Astrocyte (in vitro differentiated cells and primary cell): Measurements from ENCODE around the gene WNT5B. TPM values are rescaled to one million over a fixed set of nuclear protein-coding genes. Genes with fewer than 3 reads are reported as not detected.

Experiments used
- DNase-seq: peaks from one replicate; pipeline ENCODE4 v3.0.0-alpha.2; 2010; ENCODE audit warnings: low read depth
- FAIRE-seq: peaks from 2 replicates; lab custom pipeline; 2011; peaks lifted over from hg19 to GRCh38; lab: Jason Lieb, UNC
- H2AFZ ChIP-seq: 2 replicates; pipeline ENCODE4 v1.6.0; 2012; ENCODE audit warnings: low read depth, low read length, inconsistent platforms
- H3K27ac ChIP-seq: 2 replicates; pipeline ENCODE4 v1.5.1; 2011; ENCODE audit warnings: low read depth, low read length, inconsistent platforms
- H3K27me3 ChIP-seq: 2 replicates; pipeline ENCODE4 v1.6.0; 2011; ENCODE audit warnings: low read length, inconsistent platforms; ENCODE audit not compliant: insufficient read depth
- H3K36me3 ChIP-seq: 2 replicates; pipeline ENCODE4 v1.5.1; 2011; ENCODE audit warnings: low read length, inconsistent platforms; ENCODE audit not compliant: insufficient read depth
- H3K4me1 ChIP-seq: 2 replicates; pipeline ENCODE4 v1.5.1; 2011; ENCODE audit warnings: low read length, inconsistent platforms; ENCODE audit not compliant: insufficient read depth
- H3K4me2 ChIP-seq: 2 replicates; pipeline ENCODE4 v1.6.0; 2012; ENCODE audit warnings: low read length, inconsistent platforms
- H3K4me3 ChIP-seq: 2 replicates; pipeline ENCODE4 v1.5.1; 2011; ENCODE audit warnings: low read depth, mild to moderate bottlenecking, low read length, inconsistent platforms; ENCODE audit not compliant: insufficient read depth
- H3K79me2 ChIP-seq: 2 replicates; pipeline ENCODE4 v1.6.0; 2012; ENCODE audit warnings: mild to moderate bottlenecking, low read length, inconsistent platforms; ENCODE audit not compliant: insufficient read depth
- H3K9ac ChIP-seq: 2 replicates; pipeline ENCODE4 v1.6.0; 2012; ENCODE audit warnings: mild to moderate bottlenecking, low read length, inconsistent platforms
- H3K9me3 ChIP-seq: 2 replicates; pipeline ENCODE4 v1.5.1; 2012; ENCODE audit warnings: low read depth, mild to moderate bottlenecking, low read length, inconsistent platforms; ENCODE audit not compliant: insufficient read depth
- H4K20me1 ChIP-seq: 2 replicates; pipeline ENCODE4 v1.6.0; 2012; ENCODE audit warnings: low read length, inconsistent platforms; ENCODE audit not compliant: insufficient read depth
- H3K27ac Mint-ChIP-seq: one replicate; pipeline ENCODE4 v1.8.0; 2021; ENCODE audit warnings: mild to moderate bottlenecking, mixed read lengths; ENCODE audit not compliant: unreplicated experiment
- H3K27me3 Mint-ChIP-seq: one replicate; pipeline ENCODE4 v1.8.0; 2021; ENCODE audit warnings: low read depth, mixed read lengths; ENCODE audit not compliant: unreplicated experiment
- H3K36me3 Mint-ChIP-seq: one replicate; pipeline ENCODE4 v1.8.0; 2021; ENCODE audit warnings: low read depth, mixed read lengths; ENCODE audit not compliant: unreplicated experiment
- H3K4me1 Mint-ChIP-seq: one replicate; pipeline ENCODE4 v1.8.0; 2021; ENCODE audit warnings: low read depth, mixed read lengths; ENCODE audit not compliant: unreplicated experiment
- H3K4me3 Mint-ChIP-seq: one replicate; pipeline ENCODE4 v1.8.0; 2021; ENCODE audit warnings: mild to moderate bottlenecking, moderate library complexity, mixed read lengths; ENCODE audit not compliant: unreplicated experiment
- H3K9me3 Mint-ChIP-seq: one replicate; pipeline ENCODE4 v1.8.0; 2021; ENCODE audit warnings: mild to moderate bottlenecking, mixed read lengths; ENCODE audit not compliant: unreplicated experiment
- CTCF ChIP-seq: IDR thresholded peaks from 2 replicates; pipeline ENCODE4 v1.5.1; 2011; ENCODE audit warnings: low read depth, mild to moderate bottlenecking, inconsistent platforms, low read length, moderate library complexity; ENCODE audit not compliant: insufficient read depth
- EZH2 ChIP-seq: IDR thresholded peaks from 2 replicates; pipeline ENCODE4 v1.6.1; 2012; ENCODE audit warnings: mild to moderate bottlenecking, low read length, inconsistent platforms; ENCODE audit not compliant: insufficient read depth
- total RNA-seq: library from RNA; stranded (reverse); gene quantifications from 2 replicates; pipeline ENCODE4 v1.2.1, GENCODE V29; 2021

WNT5B gene
- total RNA-seq, 1 donor from 2014 or later: 110 TPM

- Histone ChIP-seq H3K27me3 (no peaks in the 10 kb centered on the region), H3K79me2 (peaks cover 45% of the 10 kb centered on the region), H3K36me3 (no peaks in the 10 kb centered on the region), H2AFZ (peak within 1 kb of the TSS; percentile 78), H3K27ac (peak within 1 kb of the TSS; percentile 91), H4K20me1 (peaks cover 39% of the 10 kb centered on the region), H3K4me1 (peaks cover 5% of the 10 kb centered on the region), H3K9me3 (no peaks in the 10 kb centered on the region), H3K4me3 (peak within 1 kb of the TSS; percentile 83), H3K4me2 (peak within 1 kb of the TSS; percentile 97), H3K9ac (peak within 1 kb of the TSS; percentile 91)
- TF ChIP-seq CTCF (no peak), EZH2 (no peak)
- Mint-ChIP-seq H3K4me3 (peak within 1 kb of the TSS; percentile 95), H3K4me1 (peaks cover 8% of the 10 kb centered on the region), H3K36me3 (no peaks in the 10 kb centered on the region), H3K27me3 (no peaks in the 10 kb centered on the region), H3K27ac (peak within 1 kb of the TSS; percentile 96), H3K9me3 (no peaks in the 10 kb centered on the region)
- DNase-seq (peak; percentile 92), FAIRE-seq (no peak)
These were observed 61.6 kb downstream of the WNT5B start, which contains the start of gene ADIPOR2 for GRCh38 chr12:1690578-1691122. ADIPOR2 (plus strand) TSS chr12:1691070; CDS start chr12:1754344, 63,274 bp downstream.

GRCh38 chr12:1691123-1692007 is 62.3 kb downstream of the WNT5B start:
- FAIRE-seq: no peak
- Mint-ChIP-seq H3K4me1 (peaks cover 13% of the 10 kb centered on the region), H3K27ac (peak overlapping the region; percentile 78), H3K27me3 (no peaks in the 10 kb centered on the region), H3K4me3 (peak overlapping the region; percentile 92), H3K36me3 (no peaks in the 10 kb centered on the region), H3K9me3 (no peaks in the 10 kb centered on the region)
- Histone ChIP-seq H3K4me2 (peak overlapping the region; percentile 97), H3K79me2 (peaks cover 52% of the 10 kb centered on the region), H3K9me3 (no peaks in the 10 kb centered on the region), H3K4me1 (peaks cover 5% of the 10 kb centered on the region), H3K4me3 (peak overlapping the region; percentile 83), H3K27ac (peak overlapping the region; percentile 85), H3K36me3 (no peaks in the 10 kb centered on the region), H4K20me1 (peaks cover 46% of the 10 kb centered on the region), H2AFZ (peak overlapping the region; percentile 78), H3K9ac (peak overlapping the region; percentile 91), H3K27me3 (no peaks in the 10 kb centered on the region)
- TF ChIP-seq EZH2 (no peak), CTCF (no peak)
- no peak for DNase-seq

- peak overlapping the region; percentile 83 for H3K4me3 ChIP-seq
- H3K9me3 ChIP-seq: no peaks in the 10 kb centered on the region
- H3K79me2 ChIP-seq: peaks cover 61% of the 10 kb centered on the region
- no peak for FAIRE-seq
- Mint-ChIP-seq H3K36me3 (no peaks in the 10 kb centered on the region), H3K9me3 (no peaks in the 10 kb centered on the region), H3K4me3 (peak overlapping the region; percentile 92), H3K27ac (peak overlapping the region; percentile 43), H3K27me3 (no peaks in the 10 kb centered on the region), H3K4me1 (peaks cover 13% of the 10 kb centered on the region)
- H3K36me3 ChIP-seq: no peaks in the 10 kb centered on the region
- H4K20me1 ChIP-seq: peaks cover 54% of the 10 kb centered on the region
- H3K27ac ChIP-seq: no peak overlapping the region
- no peak for TF ChIP-seq CTCF
- no peak for TF ChIP-seq EZH2
- H3K4me1 ChIP-seq: peaks cover 5% of the 10 kb centered on the region
- DNase-seq: no peak
- H3K9ac ChIP-seq: peak overlapping the region; percentile 91
- no peak overlapping the region for H2AFZ ChIP-seq
- H3K4me2 ChIP-seq: peak overlapping the region; percentile 97
- no peaks in the 10 kb centered on the region for H3K27me3 ChIP-seq
These were observed 63.2 kb downstream of the WNT5B start for GRCh38 chr12:1692226-1692625.
